Ectodermal cell (in vitro differentiated cells): ENCODE data around the gene AGAP2.

Experiments
- H3K27ac ChIP-seq: 2 replicates; pipeline ENCODE4 v1.7.0; 2013; ENCODE audit warnings: mild to moderate bottlenecking, low read depth, low read length; ENCODE audit not compliant: insufficient read depth, poor library complexity, severe bottlenecking
- H3K27me3 ChIP-seq: 2 replicates; pipeline ENCODE4 v1.7.0; 2013; ENCODE audit warnings: mild to moderate bottlenecking, low read length; ENCODE audit not compliant: insufficient read depth, control insufficient read depth, poor library complexity, severe bottlenecking
- H3K36me3 ChIP-seq: one replicate; pipeline ENCODE4 v1.7.0; 2013; ENCODE audit warnings: low read length; ENCODE audit not compliant: control insufficient read depth, insufficient read depth
- H3K4me1 ChIP-seq: one replicate; pipeline ENCODE4 v1.7.0; 2013; ENCODE audit warnings: low read length; ENCODE audit not compliant: control insufficient read depth, insufficient read depth
- H3K4me3 ChIP-seq: 2 replicates; pipeline ENCODE4 v1.7.0; 2013; ENCODE audit warnings: low read depth, low read length, control low read depth; ENCODE audit not compliant: insufficient read depth
- H3K9me3 ChIP-seq: 2 replicates; pipeline ENCODE4 v1.7.0; 2013; ENCODE audit warnings: mild to moderate bottlenecking, low read length, moderate library complexity; ENCODE audit not compliant: control insufficient read depth
- WGBS, 2 experiments: methylation state at CpG; one replicate each; pipeline ENCODE4 v1.1.7; 2013; ENCODE audit warnings: missing lambda C conversion rate in 2 of 2; 5-methylcytosine and 5-hydroxymethylcytosine counted together

AGAP2 gene

GRCh38 chr12:57744777-57745484 is 6.4 kb upstream of the AGAP2 start, which contains the start of gene TSPAN31:
TSPAN31 (plus strand) TSS chr12:57745039; CDS start chr12:57745155, 116 bp downstream.
- H3K27me3 ChIP-seq = peaks cover 42% of the 10 kb centered on the region
- peak within 1 kb of the TSS; percentile 96 for H3K27ac ChIP-seq
- H3K4me1 ChIP-seq = peaks cover 1% of the 10 kb centered on the region
- WGBS, 2 experiments = 3 to 4% methylated on average over 29 of the region's 29 CpGs
- no peaks in the 10 kb centered on the region for H3K9me3 ChIP-seq
- peak within 1 kb of the TSS; percentile 87 for H3K4me3 ChIP-seq
- H3K36me3 ChIP-seq = peaks cover 17% of the 10 kb centered on the region

- peaks cover 17% of the 10 kb centered on the region for H3K36me3 ChIP-seq
- H3K9me3 ChIP-seq = no peaks in the 10 kb centered on the region
- peaks cover 49% of the 10 kb centered on the region for H3K27me3 ChIP-seq
- H3K4me1 ChIP-seq = peaks cover 8% of the 10 kb centered on the region
- peak overlapping the region; percentile 87 for H3K4me3 ChIP-seq
- 37 to 38% methylated on average over 21 of the region's 21 CpGs for WGBS, 2 experiments
- H3K27ac ChIP-seq = peak overlapping the region; percentile 96
Measured at GRCh38 chr12:57744194-57744776, 5.7 kb upstream of the AGAP2 start.

- peaks cover 13% of the 10 kb centered on the region for H3K36me3 ChIP-seq
- peaks cover 54% of the 10 kb centered on the region for H3K27me3 ChIP-seq
- H3K4me1 ChIP-seq = peaks cover 9% of the 10 kb centered on the region
- WGBS, 2 experiments = 77% methylated on average over 2 of the region's 2 CpGs; no CpG with 5 or more reads in 1 of the 2 experiments
- H3K9me3 ChIP-seq = no peaks in the 10 kb centered on the region
- no peak overlapping the region for H3K4me3 ChIP-seq
- H3K27ac ChIP-seq = no peak overlapping the region
Measured at GRCh38 chr12:57743769-57744168, 5.2 kb upstream of the AGAP2 start.

GRCh38 chr12:57741844-57742738 is 3.5 kb upstream of the AGAP2 start:
- H3K27me3 ChIP-seq = peaks cover 71% of the 10 kb centered on the region
- H3K36me3 ChIP-seq = peaks cover 8% of the 10 kb centered on the region
- H3K27ac ChIP-seq = no peak overlapping the region
- H3K4me1 ChIP-seq = peaks cover 16% of the 10 kb centered on the region
- no peak overlapping the region for H3K4me3 ChIP-seq
- 65% methylated on average over 14 of the region's 14 CpGs for WGBS, 2 experiments
- H3K9me3 ChIP-seq = no peaks in the 10 kb centered on the region

- Histone ChIP-seq H3K4me1 (peaks cover 20% of the 10 kb centered on the region), H3K9me3 (no peaks in the 10 kb centered on the region), H3K36me3 (peaks cover under 1% of the 10 kb centered on the region), H3K4me3 (no peak overlapping the region), H3K27me3 (peaks cover 77% of the 10 kb centered on the region), H3K27ac (no peak overlapping the region)
- 89 to 91% methylated on average over 1 of the region's 1 CpG for WGBS, 2 experiments
Measured at GRCh38 chr12:57741413-57741789, 2.9 kb upstream of the AGAP2 start.

GRCh38 chr12:57740656-57741412 is 2.3 kb upstream of the AGAP2 start:
- Histone ChIP-seq H3K4me3 (no peak overlapping the region), H3K4me1 (peaks cover 25% of the 10 kb centered on the region), H3K36me3 (no peaks in the 10 kb centered on the region), H3K27ac (no peak overlapping the region), H3K9me3 (no peaks in the 10 kb centered on the region), H3K27me3 (peaks cover 83% of the 10 kb centered on the region)
- WGBS, 2 experiments = 85% methylated on average over 5 of the region's 5 CpGs

GRCh38 chr12:57739914-57740538 is 1.5 kb upstream of the AGAP2 start:
- 23 to 27% methylated on average over 10 of the region's 10 CpGs for WGBS, 2 experiments
- Histone ChIP-seq H3K4me1 (peaks cover 27% of the 10 kb centered on the region), H3K27me3 (peaks cover 91% of the 10 kb centered on the region), H3K36me3 (no peaks in the 10 kb centered on the region), H3K9me3 (no peaks in the 10 kb centered on the region), H3K4me3 (no peak overlapping the region), H3K27ac (no peak overlapping the region)

GRCh38 chr12:57739387-57739786 is 845 bp upstream of the AGAP2 start:
- 18% methylated on average over 7 of the region's 7 CpGs for WGBS, 2 experiments
- H3K27ac ChIP-seq = no peak overlapping the region
- H3K9me3 ChIP-seq = no peaks in the 10 kb centered on the region
- H3K27me3 ChIP-seq = peaks cover 98% of the 10 kb centered on the region
- peak overlapping the region; percentile 44 for H3K4me3 ChIP-seq
- peaks cover 30% of the 10 kb centered on the region for H3K4me1 ChIP-seq
- H3K36me3 ChIP-seq = no peaks in the 10 kb centered on the region
